ENCODE results near the gene ADAMTSL1.

- TF ChIP-seq CTCF (IDR thresholded peaks at IDR 0.05) (no peak), ZFX (IDR thresholded peaks at IDR 0.05; ENCODE audit: borderline replicate concordance) (no peak)
Measured at GRCh38 chr9:18703151-18703900, 229.4 kb downstream of the ADAMTSL1 start.

Measured in 22Rv1 (cell line).